Choroid plexus epithelial cell (primary cell): ENCODE results near the gene TRNP1.
A peak's percentile ranks its signal among the peaks of the same experiment; 100 is the strongest.

Experiments
- DNase-seq: peaks from one replicate; pipeline ENCODE4 v3.0.0-alpha.2; 2010; ENCODE audit warnings: low read depth
- H3K4me3 ChIP-seq: 2 replicates; pipeline ENCODE4 v1.5.1; 2011; ENCODE audit warnings: low read depth, mild to moderate bottlenecking, control low read depth, low read length, moderate library complexity
- CTCF ChIP-seq: conservative IDR thresholded peaks from 2 replicates; pipeline ENCODE4 v1.5.1; 2011; ENCODE audit warnings: low read depth, mild to moderate bottlenecking, control low read depth, inconsistent platforms, low read length, moderate library complexity

The TRNP1 gene

GRCh38 chr1:27016376-27016775 lies 22.9 kb downstream of the TRNP1 start:
- DNase-seq, result no peak
- TF ChIP-seq CTCF, result no peak
- no peak overlapping the region for H3K4me3 ChIP-seq

- H3K4me3 ChIP-seq, result no peak overlapping the region
- DNase-seq, result no peak
- TF ChIP-seq CTCF, result no peak
Measured at GRCh38 chr1:27017207-27017606, 23.7 kb downstream of the TRNP1 start.

- H3K4me3 ChIP-seq, result no peak overlapping the region
- no peak for DNase-seq
- TF ChIP-seq CTCF, result no peak
Measured at GRCh38 chr1:27018316-27018715, 24.8 kb downstream of the TRNP1 start.

- H3K4me3 ChIP-seq, result no peak overlapping the region
- DNase-seq, result peak; percentile 58
- TF ChIP-seq CTCF, result no peak
Measured at GRCh38 chr1:27021354-27022031, 28.0 kb downstream of the TRNP1 start.

GRCh38 chr1:27025718-27026117 lies 32.2 kb downstream of the TRNP1 start:
- H3K4me3 ChIP-seq, result no peak overlapping the region
- DNase-seq, result no peak
- no peak for TF ChIP-seq CTCF

GRCh38 chr1:27026621-27027574 lies 33.4 kb downstream of the TRNP1 start:
- no peak overlapping the region for H3K4me3 ChIP-seq
- TF ChIP-seq CTCF, result no peak
- DNase-seq, result peak; percentile 81
